ENCODE data around the gene CEACAM19. TPM values are rescaled to one million over a fixed set of nuclear protein-coding genes. Genes with fewer than 3 reads are reported as not detected.

The CEACAM19 gene
- total RNA-seq, 2 experiments from 2014 or later = 0.63 to 1.3 TPM

DNA sequence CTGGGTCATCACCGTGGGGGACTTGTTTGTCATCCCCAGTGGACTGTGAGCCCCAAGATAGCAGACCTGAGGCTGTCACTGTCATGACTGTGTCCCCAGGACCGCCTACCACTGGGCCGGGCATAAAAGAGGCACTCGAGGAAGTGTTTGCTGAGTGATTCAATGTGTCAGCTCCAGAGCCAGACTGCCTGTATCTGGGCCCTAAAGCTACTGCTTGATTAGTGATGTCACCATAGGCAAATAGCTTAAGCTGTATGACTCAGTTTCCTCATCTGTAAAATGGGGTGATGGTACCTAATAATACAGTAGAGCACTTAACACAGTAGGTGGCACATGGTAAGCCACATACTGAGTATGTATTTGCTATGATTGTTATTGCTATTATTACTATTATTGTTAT lies 11.2 kb upstream of the CEACAM19 start:
- no peak for TF ChIP-seq CTCF (IDR thresholded peaks at IDR 0.05)
- Mint-ChIP-seq H3K9me3 (no peaks in the 10 kb centered on the region), H3K4me1 (ENCODE audit: low read depth) (peaks cover 7% of the 10 kb centered on the region), H3K36me3 (ENCODE audit: low read depth) (peaks cover 11% of the 10 kb centered on the region), H3K27me3 (no peaks in the 10 kb centered on the region), H3K4me3 (no peak overlapping the region), H3K27ac (no peak overlapping the region)
- no peak for ATAC-seq
- ChIA-PET POLR2A (no interaction called here), CTCF (interaction anchor here (1.5 to 6.6 kb wide), 3 partner anchors 83 to 111 kb away, joined by 4 to 58 read pairs (median 4); no protein-coding TSS in a partner anchor)
- no peak for DNase-seq
- intact Hi-C loops (cut with micrococcal nuclease) = no loop called here

GRCh38 chr19:44661205-44661604 lies 10.1 kb upstream of the CEACAM19 start:
- Mint-ChIP-seq H3K4me3 (no peak overlapping the region), H3K36me3 (ENCODE audit: low read depth) (peaks cover 7% of the 10 kb centered on the region), H3K27ac (no peak overlapping the region), H3K27me3 (no peaks in the 10 kb centered on the region), H3K4me1 (ENCODE audit: low read depth) (peaks cover 7% of the 10 kb centered on the region), H3K9me3 (no peaks in the 10 kb centered on the region)
- no peak for ATAC-seq
- ChIA-PET POLR2A (no interaction called here), CTCF (interaction anchor here (0.6 to 3.7 kb wide), 4 partner anchors 63 to 110 kb away, joined by 3 to 17 read pairs (median 5); no protein-coding TSS in a partner anchor)
- TF ChIP-seq CTCF (IDR thresholded peaks at IDR 0.05) = no peak
- intact Hi-C loops (cut with micrococcal nuclease) = no loop called here
- DNase-seq = no peak

DNA sequence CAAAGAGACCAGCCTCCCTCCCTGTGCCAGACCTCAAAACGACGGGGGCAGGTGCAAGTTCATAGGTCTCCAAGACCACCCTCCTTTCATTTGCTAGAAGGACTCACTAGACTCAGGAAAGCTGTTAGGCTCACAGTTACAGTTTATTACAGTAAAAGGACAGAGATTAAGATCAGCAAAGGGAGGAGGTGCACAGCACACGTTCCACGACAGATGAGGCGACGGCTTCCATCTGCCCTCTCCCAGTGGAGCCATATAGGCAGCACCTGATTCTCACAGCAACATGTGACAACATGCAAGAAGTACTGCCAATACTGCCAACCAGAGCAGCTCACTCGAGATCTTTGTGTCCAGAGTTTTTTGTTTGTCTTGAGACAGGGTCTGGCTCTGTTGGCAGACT lies 9.4 kb upstream of the CEACAM19 start:
- TF ChIP-seq CTCF (IDR thresholded peaks at IDR 0.05) = no peak
- no peak overlapping the region for H3K4me3 Mint-ChIP-seq

DNA sequence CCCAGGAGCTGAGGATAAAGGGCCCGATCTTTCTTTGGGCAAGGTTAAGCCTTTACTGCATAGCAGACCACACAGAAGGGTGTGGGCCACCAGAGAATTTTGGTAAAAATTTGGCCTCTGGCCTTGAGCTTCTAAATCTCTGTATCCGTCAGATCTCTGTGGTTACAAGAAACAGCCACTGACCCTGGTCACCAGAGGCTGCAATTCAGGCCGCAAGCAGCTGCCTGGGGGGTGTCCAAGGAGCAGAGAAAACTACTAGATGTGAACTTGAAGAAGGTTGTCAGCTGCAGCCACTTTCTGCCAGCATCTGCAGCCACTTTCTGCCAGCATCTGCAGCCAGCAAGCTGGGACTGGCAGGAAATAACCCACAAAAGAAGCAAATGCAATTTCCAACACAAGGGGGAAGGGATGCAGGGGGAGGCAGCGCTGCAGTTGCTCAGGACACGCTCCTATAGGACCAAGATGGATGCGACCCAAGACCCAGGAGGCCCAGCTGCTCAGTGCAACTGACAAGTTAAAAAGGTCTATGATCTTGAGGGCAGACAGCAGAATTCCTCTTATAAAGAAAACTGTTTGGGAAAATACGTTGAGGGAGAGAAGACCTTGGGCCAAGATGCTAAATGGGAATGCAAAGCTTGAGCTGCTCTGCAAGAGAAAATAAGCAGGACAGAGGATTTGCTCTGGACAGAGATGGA lies 8.4 kb upstream of the CEACAM19 start:
- H3K4me3 Mint-ChIP-seq = no peak overlapping the region
- TF ChIP-seq CTCF (IDR thresholded peaks at IDR 0.05) = no peak
- no peak overlapping the region for H3K27ac Mint-ChIP-seq
- H3K36me3 Mint-ChIP-seq (ENCODE audit: low read depth) = no peaks in the 10 kb centered on the region
- ChIA-PET POLR2A (interaction anchor here (0.6 kb wide), 1 partner anchor 76 kb away, joined by 3 read pairs; no protein-coding TSS in a partner anchor), CTCF (interaction anchor here (0.8 to 3.7 kb wide), 5 partner anchors 9 to 108 kb away, joined by 3 to 17 read pairs (median 6); no protein-coding TSS in a partner anchor)
- no peak for DNase-seq
- H3K9me3 Mint-ChIP-seq = no peaks in the 10 kb centered on the region
- no peaks in the 10 kb centered on the region for H3K4me1 Mint-ChIP-seq (ENCODE audit: low read depth)
- H3K27me3 Mint-ChIP-seq = no peaks in the 10 kb centered on the region
- intact Hi-C loops (cut with micrococcal nuclease) = no loop called here
- no peak for ATAC-seq

More for the DNA sequence above, 9.4 kb upstream of the CEACAM19 start:
- no peak for ATAC-seq
- H3K36me3 Mint-ChIP-seq (ENCODE audit: low read depth) = peaks cover 4% of the 10 kb centered on the region
- no peak overlapping the region for H3K27ac Mint-ChIP-seq
- intact Hi-C loops (cut with micrococcal nuclease) = no loop called here
- H3K27me3 Mint-ChIP-seq = no peaks in the 10 kb centered on the region
- no peaks in the 10 kb centered on the region for H3K9me3 Mint-ChIP-seq
- no peak for DNase-seq
- H3K4me1 Mint-ChIP-seq (ENCODE audit: low read depth) = peaks cover 6% of the 10 kb centered on the region
- CTCF ChIA-PET = interaction anchor here (0.6 to 3.7 kb wide), 3 partner anchors 62 to 91 kb away, joined by 3 to 17 read pairs (median 6); no protein-coding TSS in a partner anchor
- POLR2A ChIA-PET = no interaction called here

GRCh38 chr19:44663996-44664395 lies 7.3 kb upstream of the CEACAM19 start:
- no peak for ATAC-seq
- POLR2A ChIA-PET = interaction anchor here (0.7 kb wide), 1 partner anchor 9 kb away, joined by 3 read pairs; no protein-coding TSS in a partner anchor

More at GRCh38 chr19:44663996-44664395, 7.3 kb upstream of the CEACAM19 start:
- no peaks in the 10 kb centered on the region for H3K36me3 Mint-ChIP-seq (ENCODE audit: low read depth)
- CTCF ChIA-PET = interaction anchor here (2.7 to 3.7 kb wide), 2 partner anchors 10 to 93 kb away, joined by 11 to 17 read pairs; no protein-coding TSS in a partner anchor
- no peaks in the 10 kb centered on the region for H3K4me1 Mint-ChIP-seq (ENCODE audit: low read depth)
- no peak overlapping the region for H3K4me3 Mint-ChIP-seq
- H3K27me3 Mint-ChIP-seq = no peaks in the 10 kb centered on the region
- no peak for TF ChIP-seq CTCF (IDR thresholded peaks at IDR 0.05)
- intact Hi-C loops (cut with micrococcal nuclease) = no loop called here
- no peaks in the 10 kb centered on the region for H3K9me3 Mint-ChIP-seq
- no peak overlapping the region for H3K27ac Mint-ChIP-seq
- DNase-seq = no peak
